Stimulated activated CD8-positive, alpha-beta memory T cell treated with anti-CD3 and anti-CD28 coated beads, Interleukin-12 subunit alpha, Interleukin-12 subunit beta, amount 100 ng/mL, for 24 hours (primary cell): ENCODE results near the gene NEDD4.
"Not testable (repeated sequence)": the region's sequence is repeated elsewhere in the genome, so short reads cannot be mapped to it uniquely, and the experiment has no call there.

Experiments
- DNase-seq: peaks from one replicate; pipeline ENCODE4 v3.0.0-alpha.2; 2020; ENCODE audit errors: extremely low read depth

NEDD4 gene

GRCh38 chr15:55894399-55894965 is 98.9 kb downstream of the NEDD4 start:
- no peak for DNase-seq

DNA sequence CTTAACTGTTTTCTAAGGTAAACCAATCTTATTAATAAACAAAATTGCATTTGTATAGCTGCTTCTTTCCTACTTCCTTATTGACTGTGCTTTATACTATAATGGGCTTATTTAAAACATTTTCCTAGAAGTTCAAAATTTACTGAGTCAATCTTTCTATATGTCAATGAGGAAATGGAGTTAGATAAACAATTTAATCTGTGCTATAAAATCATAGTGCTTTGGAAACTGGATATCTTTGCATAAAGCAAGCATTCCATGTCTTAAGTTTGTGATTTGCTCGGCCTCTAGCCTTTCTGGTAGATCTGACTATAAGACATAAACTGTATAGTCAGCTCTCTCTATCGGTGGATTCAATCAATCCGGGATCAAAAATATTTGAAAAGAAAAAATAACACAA is 99.6 kb downstream of the NEDD4 start:
- DNase-seq = no peak

GRCh38 chr15:55891196-55891595 is 102.2 kb downstream of the NEDD4 start:
- no peak for DNase-seq

DNA sequence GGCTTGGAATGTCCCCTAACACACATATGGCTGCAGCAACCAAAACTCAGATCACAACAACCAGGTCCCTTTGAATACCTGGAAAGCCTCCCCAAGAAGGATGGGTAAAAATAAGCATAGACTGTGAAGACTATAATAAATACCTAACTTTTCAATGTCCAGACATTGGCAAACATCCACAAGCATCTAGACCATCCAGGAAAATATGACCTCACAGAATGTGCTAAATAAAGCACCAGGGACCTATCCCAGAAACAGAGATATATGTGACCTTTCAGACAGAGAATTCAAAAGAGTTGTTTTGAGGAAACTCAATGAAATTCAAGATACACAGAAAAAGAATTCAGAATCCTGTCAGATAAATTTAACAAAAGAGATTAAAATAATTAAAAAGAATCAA is 109.2 kb downstream of the NEDD4 start:
- DNase-seq = no peak

DNA sequence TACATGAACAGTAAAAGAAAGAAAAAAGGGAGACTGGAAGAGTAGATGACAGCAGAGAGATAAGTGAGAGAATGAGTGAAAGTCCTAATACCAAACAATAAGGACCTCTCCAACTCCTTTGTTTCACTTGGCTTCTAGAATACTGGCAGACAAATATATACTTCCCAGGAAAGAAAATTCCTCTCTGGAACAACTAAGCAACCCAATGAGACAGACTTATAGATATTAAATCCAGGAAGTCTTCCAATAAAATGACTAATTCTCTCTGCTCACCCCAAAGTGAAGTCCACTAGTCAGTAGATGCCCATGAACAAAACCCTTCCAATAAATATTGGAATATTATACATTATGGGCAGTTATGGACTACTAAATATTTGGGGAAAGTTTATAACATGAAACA is 114.2 kb downstream of the NEDD4 start:
- DNase-seq = no peak

DNA sequence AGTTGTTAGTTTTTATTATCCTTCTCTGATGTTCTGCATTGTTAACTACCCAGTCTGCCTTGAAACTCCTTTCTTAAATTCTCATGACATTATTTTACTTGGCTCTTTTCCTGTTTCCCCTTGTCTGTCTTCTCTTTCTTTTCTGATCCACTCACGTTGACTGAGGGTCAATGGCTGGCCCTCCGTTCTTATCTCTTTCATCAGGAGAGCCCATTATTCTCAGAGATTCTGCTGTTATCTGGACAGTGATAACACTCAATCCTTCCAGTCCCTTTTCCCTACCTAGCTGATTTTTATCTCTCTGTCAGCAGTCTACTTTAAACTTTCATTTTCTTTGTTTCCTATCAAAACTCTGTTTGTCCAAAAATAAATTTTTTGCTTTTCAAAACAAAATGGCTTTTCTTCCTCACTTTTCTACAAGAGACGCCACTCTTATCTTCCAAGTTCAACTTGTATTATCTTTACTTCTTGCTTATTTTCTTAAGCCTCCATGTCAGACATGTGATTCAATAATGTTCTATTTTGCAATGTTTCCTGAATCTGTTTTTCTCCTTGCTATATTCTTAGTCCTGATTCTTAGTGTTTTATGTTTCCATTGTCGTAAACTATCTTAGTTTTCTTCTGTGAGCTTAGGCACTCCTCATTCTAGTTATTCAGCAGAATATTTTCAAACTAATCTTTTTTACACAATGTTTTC is 120.2 kb downstream of the NEDD4 start:
- no peak for DNase-seq

DNA sequence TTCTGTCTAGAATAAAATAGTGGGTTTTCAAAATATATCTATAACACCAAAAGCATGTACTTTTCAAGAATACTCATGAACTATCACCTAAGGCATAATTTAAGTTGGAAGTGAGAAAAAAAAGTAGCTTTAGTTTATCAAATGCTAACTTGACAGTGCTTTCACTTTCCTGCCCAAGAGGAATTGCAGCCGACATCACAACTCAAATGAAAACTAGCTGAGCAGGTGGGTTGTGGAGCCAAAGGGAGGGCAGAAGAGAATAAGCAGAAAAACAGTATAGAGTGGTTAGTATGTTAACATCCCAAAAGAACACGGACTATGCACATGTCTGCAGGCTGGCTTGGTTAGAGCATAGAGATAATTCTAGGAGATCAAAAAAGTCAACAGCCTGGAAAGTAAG is 120.9 kb downstream of the NEDD4 start:
- no peak for DNase-seq

DNA sequence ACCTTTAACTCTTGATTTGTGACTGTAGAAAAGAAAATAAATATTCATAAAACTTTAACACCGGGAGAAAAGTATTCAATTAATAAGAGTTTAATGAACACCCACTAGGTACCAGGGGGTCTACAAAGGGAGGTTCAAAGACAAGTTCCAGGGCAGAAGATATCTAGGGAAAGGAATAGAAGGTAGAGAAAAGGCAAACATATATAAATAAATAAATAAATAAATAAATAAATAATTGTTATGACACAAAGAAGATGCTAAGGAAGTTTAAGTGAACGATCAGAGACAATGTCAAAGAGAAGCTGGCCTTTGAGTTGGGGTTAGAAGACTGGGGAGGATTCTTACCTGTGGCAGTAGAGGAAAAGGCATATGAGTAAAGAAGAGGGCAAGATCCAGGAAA is 123.8 kb downstream of the NEDD4 start:
- no peak for DNase-seq

- no peak for DNase-seq
Observed at GRCh38 chr15:55868707-55869106, 124.7 kb downstream of the NEDD4 start.

DNA sequence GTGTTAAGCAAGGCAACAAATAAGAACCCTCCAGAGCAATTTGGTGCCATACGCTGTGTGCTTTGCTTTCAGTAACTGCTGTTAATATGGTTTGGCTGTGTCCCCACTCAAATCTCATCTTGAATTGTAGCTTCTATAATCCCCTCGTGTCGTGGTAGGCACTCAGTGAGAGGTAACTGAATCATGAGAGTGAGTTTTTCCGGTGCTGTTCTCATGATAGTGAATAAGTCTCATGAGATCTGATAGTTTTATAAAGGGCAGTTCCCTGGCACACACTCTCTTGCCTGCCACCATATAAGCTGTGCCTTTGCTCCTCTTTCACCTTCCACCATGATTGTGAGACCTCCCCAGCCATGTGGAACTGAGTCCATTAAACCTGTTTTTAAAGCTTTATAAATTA is 125.1 kb downstream of the NEDD4 start:
- DNase-seq = not testable (repeated sequence)

- DNase-seq = no peak
Observed at GRCh38 chr15:55863911-55864310, 129.5 kb downstream of the NEDD4 start.

GRCh38 chr15:55861115-55861514 is 132.3 kb downstream of the NEDD4 start:
- no peak for DNase-seq

- DNase-seq = no peak
Observed at GRCh38 chr15:55860468-55860867, 132.9 kb downstream of the NEDD4 start.

GRCh38 chr15:55859681-55860080 is 133.7 kb downstream of the NEDD4 start:
- DNase-seq = no peak

DNA sequence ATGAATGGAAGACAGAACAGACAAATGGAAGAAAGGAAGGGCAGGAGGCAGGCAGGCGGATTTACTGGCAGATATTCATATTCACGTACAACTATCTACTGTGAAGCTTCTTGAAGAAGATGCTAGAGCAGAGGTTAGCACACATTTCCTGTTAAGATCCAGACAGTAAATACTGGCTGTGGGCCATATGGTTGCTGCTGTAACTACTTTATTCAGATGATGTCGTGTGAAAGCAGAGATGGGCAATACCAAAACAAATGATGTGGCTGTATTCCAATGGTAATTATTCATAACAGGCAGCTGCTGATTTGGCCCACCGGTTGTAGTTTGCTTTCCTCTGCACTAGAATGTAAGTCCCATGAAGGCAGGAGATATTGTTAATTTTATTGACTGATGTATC is 134.8 kb downstream of the NEDD4 start:
- DNase-seq = no peak

DNA sequence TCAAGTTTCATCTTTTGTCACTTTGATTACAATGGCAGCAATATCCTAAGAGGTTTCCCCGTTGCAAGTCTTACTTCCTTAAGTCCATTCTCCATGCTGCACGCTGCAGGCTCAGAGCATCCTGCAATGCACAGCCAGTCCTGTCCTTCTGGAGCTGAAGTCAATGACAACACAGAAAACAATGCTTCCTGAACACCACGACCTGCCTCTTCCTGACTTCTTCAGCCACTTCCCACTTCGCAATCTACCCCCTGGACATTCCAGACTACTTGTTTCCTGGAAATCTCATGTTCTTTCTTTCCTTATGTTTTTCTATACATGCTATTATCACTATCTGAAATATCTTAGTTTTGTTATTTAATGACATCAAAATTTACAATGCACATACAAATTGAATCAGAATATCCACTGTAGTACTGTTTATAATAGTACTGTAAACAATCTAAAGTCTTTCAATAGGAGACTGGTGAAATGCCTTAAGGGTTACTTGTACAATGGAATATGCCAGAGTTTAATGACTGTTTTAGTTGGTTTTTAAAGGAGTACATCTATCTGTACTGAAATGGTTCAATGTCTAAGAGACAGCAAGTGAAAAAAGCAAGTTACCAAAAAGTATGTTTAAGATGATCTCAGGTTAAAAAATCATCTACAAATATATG is 136.8 kb downstream of the NEDD4 start:
- DNase-seq = no peak

- DNase-seq = no peak
Observed at GRCh38 chr15:55853134-55853533, 140.3 kb downstream of the NEDD4 start.

DNA sequence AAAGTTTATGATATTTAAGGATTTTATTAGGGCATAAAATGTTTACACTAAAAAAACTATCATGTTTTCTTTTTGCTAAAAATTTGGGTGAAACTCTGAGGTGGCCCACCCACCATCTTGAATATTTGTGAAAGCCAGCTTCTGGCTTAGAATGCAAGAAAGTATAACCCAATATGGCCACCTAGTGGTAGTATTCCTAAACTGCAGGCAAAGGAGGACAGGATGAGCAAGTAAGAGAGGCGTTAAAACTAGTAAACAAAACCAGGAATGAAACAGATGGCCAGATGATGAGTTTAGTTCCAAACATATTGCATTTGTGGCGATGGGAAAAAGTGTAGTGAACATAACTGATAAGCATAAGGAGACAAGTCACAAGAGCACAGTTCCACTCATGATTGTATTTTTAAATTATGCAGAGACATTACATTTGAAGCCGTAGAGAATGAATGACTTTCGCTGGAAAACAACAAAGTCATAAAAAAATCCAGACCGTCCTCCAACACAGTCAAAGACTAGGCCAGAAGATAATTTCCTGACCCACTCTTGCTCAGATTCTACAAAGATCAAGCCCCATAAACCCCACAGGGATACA is 147.2 kb downstream of the NEDD4 start:
- DNase-seq = no peak

- not testable (repeated sequence) for DNase-seq
Observed at GRCh38 chr15:55842897-55843296, 150.5 kb downstream of the NEDD4 start.

DNA sequence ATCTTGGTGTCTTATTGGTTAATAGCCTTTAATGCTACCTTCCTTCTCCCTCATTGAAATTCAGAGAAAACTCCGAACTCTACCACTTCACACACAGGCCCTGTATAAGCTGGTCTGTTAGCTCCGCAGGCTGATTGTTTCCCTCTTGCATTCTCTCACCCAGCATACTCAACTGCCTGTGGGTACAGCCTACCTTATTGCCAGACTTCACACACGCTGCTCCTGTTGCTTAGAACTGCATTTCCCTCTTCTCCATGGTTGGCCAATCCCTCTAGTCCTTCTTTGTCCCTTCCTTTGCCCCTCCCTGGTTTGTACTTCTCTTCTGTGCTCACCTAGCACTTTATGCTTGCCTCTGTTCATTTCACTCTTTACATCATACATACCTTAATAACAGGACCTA is 157.5 kb downstream of the NEDD4 start:
- no peak for DNase-seq

GRCh38 chr15:55834331-55834730 is 159.1 kb downstream of the NEDD4 start:
- DNase-seq = no peak

DNA sequence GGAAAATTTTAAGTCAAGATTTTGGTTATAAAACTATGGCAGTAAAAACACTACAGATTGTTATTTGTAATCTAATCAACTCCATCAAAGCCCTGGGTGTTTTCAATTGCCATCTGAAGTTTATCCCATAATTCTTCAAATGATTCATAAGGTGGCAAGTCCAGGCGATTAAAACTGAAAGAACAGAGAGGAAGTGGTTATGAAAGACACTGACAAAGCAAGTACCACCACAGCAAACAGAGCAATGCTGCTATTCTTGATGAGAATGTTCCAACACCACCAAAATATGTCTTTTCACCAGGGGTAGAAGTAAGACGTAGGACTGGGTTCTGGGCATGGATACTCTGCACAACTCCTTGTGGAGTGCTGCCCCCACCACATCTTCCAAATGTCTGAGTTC is 163.6 kb downstream of the NEDD4 start:
- DNase-seq = no peak

GRCh38 chr15:55827955-55828354 is 165.5 kb downstream of the NEDD4 start:
- no peak for DNase-seq
